CD14-positive monocyte (primary cell): Measurements from ENCODE around the gene GRK6. TPM values are rescaled to one million over a fixed set of nuclear protein-coding genes. Genes with fewer than 3 reads are reported as not detected.

Experiments
- DNase-seq, 3 donors: peaks; one replicate each; pipeline ENCODE4 v3.0.0-alpha.2; 2011 to 2022
- H2AFZ ChIP-seq: 2 replicates; pipeline ENCODE4 v1.6.0; 2012; ENCODE audit warnings: mild to moderate bottlenecking, low read depth, low read length, inconsistent platforms; ENCODE audit not compliant: insufficient read depth, poor library complexity, severe bottlenecking
- H3K27ac ChIP-seq, 2 donors: 1 replicate in 1 of 2; 2 replicates in 1 of 2; pipeline ENCODE4 v1.5.1; 2012 to 2013; ENCODE audit warnings: low read length in 2 of 2, control low read depth in 1 of 2, inconsistent platforms in 1 of 2, low read depth in 1 of 2, mild to moderate bottlenecking in 1 of 2
- H3K27me3 ChIP-seq, 2 donors: one replicate each; pipeline versions ENCODE4 v1.6.0 to v1.6.1; 2011 to 2013; ENCODE audit warnings: low read length in 2 of 2; ENCODE audit not compliant: control insufficient read depth in 2 of 2, insufficient read depth in 2 of 2
- H3K36me3 ChIP-seq, 2 donors: replicated peaks in 1 of 2; 1 replicate in 1 of 2; 2 replicates in 1 of 2; pipeline versions ENCODE4 v1.5.1 to v1.6.1; 2012 to 2013; ENCODE audit warnings: low read length in 2 of 2, control low read depth in 1 of 2, inconsistent platforms in 1 of 2, mild to moderate bottlenecking in 1 of 2; ENCODE audit not compliant: insufficient read depth in 2 of 2, control insufficient read depth in 1 of 2
- H3K4me1 ChIP-seq, 2 donors: 1 replicate in 1 of 2; 2 replicates in 1 of 2; pipeline versions ENCODE4 v1.5.1 to v1.6.1; 2012 to 2013; ENCODE audit warnings: low read length in 2 of 2, control low read depth in 1 of 2, inconsistent platforms in 1 of 2, mild to moderate bottlenecking in 1 of 2, moderate library complexity in 1 of 2; ENCODE audit not compliant: insufficient read depth in 2 of 2, control insufficient read depth in 1 of 2
- H3K4me2 ChIP-seq: replicated peaks from 2 replicates; pipeline ENCODE3; 2012; ENCODE audit warnings: low read length, moderate library complexity, mild to moderate bottlenecking; ENCODE audit not compliant: poor library complexity, severe bottlenecking; ENCODE audit errors: extremely low read depth
- H3K4me3 ChIP-seq, 3 experiments: fragments of 200-600 bp in 1 of 3; sonication (generic) in 1 of 3; replicated peaks in 1 of 3; 1 replicate in 2 of 3; 2 replicates in 1 of 3; pipeline ENCODE4 v1.5.1; 2011 to 2013; ENCODE audit warnings: low read length in 3 of 3, mild to moderate bottlenecking in 3 of 3, control low read depth in 2 of 3, low read depth in 2 of 3, inconsistent platforms in 1 of 3, moderate library complexity in 1 of 3
- H3K79me2 ChIP-seq: 2 replicates; pipeline ENCODE4 v1.6.0; 2012; ENCODE audit warnings: mild to moderate bottlenecking, control low read depth, inconsistent platforms, low read length, moderate library complexity; ENCODE audit not compliant: insufficient read depth
- H3K9ac ChIP-seq: 2 replicates; pipeline ENCODE4 v1.6.0; 2017; ENCODE audit warnings: low read length, mild to moderate bottlenecking; ENCODE audit not compliant: insufficient read depth, poor library complexity, severe bottlenecking
- H3K9me3 ChIP-seq, 2 donors: replicated peaks in 1 of 2; 1 replicate in 1 of 2; 2 replicates in 1 of 2; pipeline versions ENCODE4 v1.5.1 to v1.6.1; 2012 to 2013; ENCODE audit warnings: low read length in 2 of 2, control low read depth in 1 of 2; ENCODE audit not compliant: control insufficient read depth in 1 of 2, insufficient read depth in 1 of 2
- H4K20me1 ChIP-seq: 2 replicates; pipeline ENCODE4 v1.6.0; 2012; ENCODE audit warnings: mild to moderate bottlenecking, low read length, control low read depth, moderate library complexity; ENCODE audit not compliant: insufficient read depth
- H3K27ac Mint-ChIP-seq, 7 donors: one replicate each; pipeline ENCODE4 v1.8.0; 2020; ENCODE audit warnings: mild to moderate bottlenecking in 7 of 7, mixed read lengths in 7 of 7, moderate library complexity in 6 of 7, inconsistent platforms in 2 of 7
- H3K27me3 Mint-ChIP-seq, 3 donors: one replicate each; pipeline ENCODE4 v1.8.0; 2021 to 2022; ENCODE audit warnings: low read depth in 3 of 3, mild to moderate bottlenecking in 3 of 3, mixed read lengths in 3 of 3, moderate library complexity in 3 of 3, inconsistent platforms in 1 of 3
- H3K36me3 Mint-ChIP-seq, 2 donors: one replicate each; pipeline ENCODE4 v1.8.0; 2020; ENCODE audit warnings: mixed read lengths in 2 of 2, inconsistent platforms in 1 of 2, mild to moderate bottlenecking in 1 of 2
- H3K4me1 Mint-ChIP-seq: one replicate; pipeline ENCODE4 v1.8.0; 2020; ENCODE audit warnings: mild to moderate bottlenecking, mixed read lengths
- H3K4me3 Mint-ChIP-seq, 2 donors: one replicate each; pipeline ENCODE4 v1.8.0; 2020; ENCODE audit warnings: mild to moderate bottlenecking in 2 of 2, mixed read lengths in 2 of 2, moderate library complexity in 1 of 2
- H3K9me3 Mint-ChIP-seq, 7 donors: one replicate each; pipeline ENCODE4 v1.8.0; 2020 to 2022; ENCODE audit warnings: mixed read lengths in 7 of 7, mild to moderate bottlenecking in 6 of 7, moderate library complexity in 6 of 7, inconsistent platforms in 2 of 7
- CTCF ChIP-seq: fragments of 200-600 bp; IDR thresholded peaks from one replicate; pipeline ENCODE4 v1.8.0; 2022; ENCODE audit warnings: antibody characterized with exemption, mild to moderate bottlenecking
- WGBS: methylation state at CpG from one replicate; pipeline ENCODE4 v1.1.5; 2013; ENCODE audit warnings: missing lambda C conversion rate; ENCODE audit not compliant: insufficient coverage; 5-methylcytosine and 5-hydroxymethylcytosine counted together
- intact Hi-C, 2 donors: fragments of 100-400 bp; cut with micrococcal nuclease; formaldehyde crosslinking; loops; one replicate each; pipeline versions ENCODE4 v1.15.0 to v1.15.1; 2023
- polyA plus RNA-seq, 3 donors: library from polyadenylated mRNA; depleted of rRNA in 1 of 3; unstranded in 2 of 3; stranded (reverse) in 1 of 3; fragments of 300-500 nt in 2 of 3; fragments of >200 nt in 1 of 3; fragmentation: Illumina TruSeq in 2 of 3; gene quantifications; 1 replicate in 2 of 3; 2 replicates in 1 of 3; pipeline ENCODE4 v1.2.3, GENCODE V29; 2012 to 2021

GRK6 gene
- polyA plus RNA-seq, 3 donors: 41.6 to 101 (median 63.4) TPM

DNA sequence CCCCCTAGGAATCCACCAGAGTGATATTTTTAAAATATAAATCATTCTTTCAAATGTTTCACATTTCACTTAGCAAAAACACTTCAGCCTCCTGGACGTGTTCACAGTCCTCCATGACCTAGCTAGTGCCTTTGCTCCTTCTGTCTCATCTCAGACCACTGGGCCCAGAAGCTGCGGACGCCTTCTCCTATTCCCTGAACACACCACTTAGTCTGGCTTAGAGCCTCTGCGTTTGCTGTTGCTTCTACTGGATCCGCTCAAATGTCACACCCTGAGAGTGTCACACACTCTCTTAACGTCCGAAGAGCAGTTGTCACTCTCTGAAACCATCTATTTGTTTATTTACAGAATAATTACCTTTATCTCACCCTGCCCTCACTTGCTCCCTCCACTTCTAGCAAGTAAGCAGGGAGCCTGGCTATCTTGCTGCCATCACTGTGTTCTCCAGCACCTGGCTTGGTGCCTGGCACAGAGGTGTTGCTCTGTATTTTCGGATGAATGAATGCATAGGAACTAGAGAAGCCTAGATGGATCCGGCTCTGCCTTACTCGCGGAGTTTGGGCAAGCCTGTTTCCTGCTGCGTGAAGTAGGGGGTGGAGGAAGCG is 1.2 kb upstream of the GRK6 start:
- peaks cover 33% of the 10 kb centered on the region for H3K79me2 ChIP-seq
- peaks cover 0 to 4% (median 0%) of the 10 kb centered on the region in 7 donors for H3K9me3 Mint-ChIP-seq
- H3K27me3 Mint-ChIP-seq: peaks cover 0 to 1% (median 0%) of the 10 kb centered on the region in 3 donors
- H3K36me3 ChIP-seq: peaks cover 3 to 5% of the 10 kb centered on the region in 2 donors
- H3K9ac ChIP-seq: peak overlapping the region; percentile 81
- H3K4me2 ChIP-seq: peak overlapping the region; percentile 66
- DNase-seq: no peak
- H3K36me3 Mint-ChIP-seq: peaks cover 8 to 22% of the 10 kb centered on the region in 2 donors
- peak overlapping the region; percentile 80 to 91 for H3K4me3 Mint-ChIP-seq
- H3K9me3 ChIP-seq: no peaks in the 10 kb centered on the region
- TF ChIP-seq CTCF: no peak
- H3K27ac Mint-ChIP-seq: peak overlapping the region; percentile 97 to 100 (median 99)
- intact Hi-C loops: loop anchor here in 1 of 2 donors (5.0 kb wide), 1 partner anchor 33 kb away; no protein-coding TSS in a partner anchor
- H3K4me1 ChIP-seq: peaks cover 41 to 53% of the 10 kb centered on the region in 2 donors
- no peaks in the 10 kb centered on the region for H3K27me3 ChIP-seq
- peak overlapping the region; percentile 81 for H2AFZ ChIP-seq
- WGBS: 42% methylated on average over 11 of the region's 13 CpGs
- H4K20me1 ChIP-seq: peaks cover 11% of the 10 kb centered on the region
- peak overlapping the region; percentile 84 to 88 for H3K27ac ChIP-seq
- peaks cover 54% of the 10 kb centered on the region for H3K4me1 Mint-ChIP-seq
- H3K4me3 ChIP-seq: peak overlapping the region; percentile 32 to 74 (median 34)

- under 1% methylated on average over 37 of the region's 52 CpGs for WGBS
- peak overlapping the region; percentile 97 to 100 (median 99) for H3K27ac Mint-ChIP-seq
These were observed 493 bp upstream of the GRK6 start for GRCh38 chr5:177425801-177426565.

More at GRCh38 chr5:177425801-177426565, 493 bp upstream of the GRK6 start:
- H2AFZ ChIP-seq: peak overlapping the region; percentile 81
- no peaks in the 10 kb centered on the region for H3K9me3 ChIP-seq
- Mint-ChIP-seq H3K9me3 (peaks cover 0 to 4% (median 0%) of the 10 kb centered on the region in 7 donors), H3K36me3 (peaks cover 14 to 29% of the 10 kb centered on the region in 2 donors), H3K4me3 (peak overlapping the region; percentile 80 to 91), H3K27me3 (peaks cover 0 to 1% (median 0%) of the 10 kb centered on the region in 3 donors), H3K4me1 (peaks cover 55% of the 10 kb centered on the region)
- peaks cover 18% of the 10 kb centered on the region for H4K20me1 ChIP-seq
- H3K79me2 ChIP-seq: peaks cover 40% of the 10 kb centered on the region
- peak overlapping the region; percentile 84 to 88 for H3K27ac ChIP-seq
- peak overlapping the region; percentile 81 for H3K9ac ChIP-seq
- peaks cover 10 to 12% of the 10 kb centered on the region in 2 donors for H3K36me3 ChIP-seq
- DNase-seq: peak; percentile 100
- peaks cover 47 to 54% of the 10 kb centered on the region in 2 donors for H3K4me1 ChIP-seq
- H3K4me2 ChIP-seq: peak overlapping the region; percentile 66
- no peaks in the 10 kb centered on the region for H3K27me3 ChIP-seq
- H3K4me3 ChIP-seq: peak overlapping the region; percentile 32 to 74 (median 34)
- TF ChIP-seq CTCF: no peak
- intact Hi-C loops: loop anchor here (2.0 to 5.0 kb wide), 3 partner anchors 29 to 69 kb away; no protein-coding TSS in a partner anchor
